HEK293T (cell line): Measurements from ENCODE around the gene MIA2.
"Not testable (repeated sequence)": the region's sequence is repeated elsewhere in the genome, so short reads cannot be mapped to it uniquely, and the experiment has no call there.

Source experiments
- ARNT ChIP-seq: fragments of 450-650 bp; IDR thresholded peaks from 2 replicates; pipeline ENCODE4 v1.6.1; 2017; ENCODE audit warnings: mild to moderate bottlenecking
- BHLHE40 ChIP-seq: fragments of 450-650 bp; IDR thresholded peaks from 2 replicates; pipeline ENCODE4 v1.6.1; 2016; ENCODE audit warnings: mild to moderate bottlenecking, moderate library complexity, borderline replicate concordance
- CTBP1 ChIP-seq: fragments of 450-650 bp; IDR thresholded peaks from 2 replicates; pipeline ENCODE4 v1.6.1; 2016; ENCODE audit warnings: borderline replicate concordance
- ELF4 ChIP-seq: fragments of 450-650 bp; IDR thresholded peaks from 2 replicates; pipeline ENCODE4 v1.6.1; 2017; ENCODE audit warnings: antibody characterized with exemption
- FOXA1 ChIP-seq: fragments of 450-650 bp; IDR thresholded peaks from 2 replicates; pipeline ENCODE4 v1.6.1; 2016; ENCODE audit warnings: mild to moderate bottlenecking
- FOXK2 ChIP-seq: fragments of 450-650 bp; IDR thresholded peaks from 2 replicates; pipeline ENCODE4 v1.6.1; 2016; ENCODE audit warnings: mild to moderate bottlenecking
- FOXM1 ChIP-seq: fragments of 450-650 bp; IDR thresholded peaks from 2 replicates; pipeline ENCODE4 v1.6.1; 2017; ENCODE audit warnings: mild to moderate bottlenecking, borderline replicate concordance
- HDGF ChIP-seq: fragments of 450-650 bp; IDR thresholded peaks from 2 replicates; pipeline ENCODE4 v1.6.1; 2017; ENCODE audit warnings: antibody characterized with exemption, borderline replicate concordance
- NFRKB ChIP-seq: fragments of 450-650 bp; IDR thresholded peaks from 2 replicates; pipeline ENCODE4 v1.6.1; 2016; ENCODE audit warnings: mild to moderate bottlenecking, moderate library complexity
- PKNOX1 ChIP-seq: fragments of 450-650 bp; IDR thresholded peaks from 2 replicates; pipeline ENCODE4 v1.6.1; 2016
- SP1 ChIP-seq: fragments of 450-650 bp; IDR thresholded peaks from 2 replicates; pipeline ENCODE4 v1.6.1; 2017
- SUZ12 ChIP-seq: fragments of 450-650 bp; IDR thresholded peaks from 2 replicates; pipeline ENCODE4 v1.6.1; 2016; ENCODE audit warnings: mild to moderate bottlenecking
- TARDBP ChIP-seq: fragments of 450-650 bp; IDR thresholded peaks from 2 replicates; pipeline ENCODE4 v1.6.1; 2016
- ZNF384 ChIP-seq: fragments of 450-650 bp; IDR thresholded peaks from 2 replicates; pipeline ENCODE4 v1.6.1; 2016

- not testable (repeated sequence) for TF ChIP-seq ZNF384, SP1, SUZ12, CTBP1, NFRKB, FOXM1, FOXA1, HDGF, FOXK2, TARDBP, ELF4, PKNOX1, BHLHE40, ARNT
Measured at GRCh38 chr14:39235466-39235865, 1.8 kb downstream of the MIA2 start.
